HG02970 (cell line): ENCODE measurements around the gene PFDN6.

ENCODE experiments used
- ATAC-seq: cut with Tn5 transposase; IDR thresholded peaks from one replicate; pipeline ENCODE4 v1.9.1; 2021; ENCODE audit warnings: mild to moderate bottlenecking, moderate library complexity, moderate number of reproducible peaks; ENCODE audit not compliant: unreplicated experiment, low FRiP score

PFDN6 gene

GRCh38 chr6:33314943-33315792 is 25.8 kb downstream of the PFDN6 start:
- ATAC-seq = no peak

GRCh38 chr6:33315793-33316602 is 26.6 kb downstream of the PFDN6 start:
- no peak for ATAC-seq

- no peak for ATAC-seq
Observed at GRCh38 chr6:33316603-33317418, 27.4 kb downstream of the PFDN6 start.

- ATAC-seq = no peak
Observed at GRCh38 chr6:33317419-33317668, 27.9 kb downstream of the PFDN6 start.

- peak; percentile 42 for ATAC-seq
Observed at GRCh38 chr6:33317669-33318425, 28.4 kb downstream of the PFDN6 start, which contains the start of gene ZBTB22. TSS of gene ZBTB22 (minus strand) at chr6:33317744. CDS start at chr6:33316916, 828 bp downstream.

GRCh38 chr6:33318426-33319073 is 29.1 kb downstream of the PFDN6 start:
- no peak for ATAC-seq

GRCh38 chr6:33319939-33320314 is 30.5 kb downstream of the PFDN6 start:
- ATAC-seq = no peak

- ATAC-seq = no peak
Observed at GRCh38 chr6:33320315-33321181, 31.1 kb downstream of the PFDN6 start.

GRCh38 chr6:33321227-33321626 is 31.8 kb downstream of the PFDN6 start:
- no peak for ATAC-seq

GRCh38 chr6:33323623-33323948 is 34.2 kb downstream of the PFDN6 start:
- ATAC-seq = peak; percentile 12

GRCh38 chr6:33324125-33324524 is 34.7 kb downstream of the PFDN6 start:
- ATAC-seq = no peak

- ATAC-seq = no peak
Observed at GRCh38 chr6:33329058-33329457, 39.7 kb downstream of the PFDN6 start.

GRCh38 chr6:33330736-33331135 is 41.3 kb downstream of the PFDN6 start:
- ATAC-seq = no peak

- no peak for ATAC-seq
Observed at GRCh38 chr6:33333666-33334065, 44.3 kb downstream of the PFDN6 start.

GRCh38 chr6:33335916-33336315 is 46.5 kb downstream of the PFDN6 start:
- ATAC-seq = no peak

- ATAC-seq = no peak
Observed at GRCh38 chr6:33336495-33336894, 47.1 kb downstream of the PFDN6 start.

GRCh38 chr6:33339193-33339592 is 49.8 kb downstream of the PFDN6 start:
- ATAC-seq = no peak
